ENCODE results near the gene PPIB. TPM values are rescaled to one million over a fixed set of nuclear protein-coding genes. Genes with fewer than 3 reads are reported as not detected.

Gene PPIB
- total and polyA plus RNA-seq, 4 donors: 379 to 768 (median 632) TPM

DNA sequence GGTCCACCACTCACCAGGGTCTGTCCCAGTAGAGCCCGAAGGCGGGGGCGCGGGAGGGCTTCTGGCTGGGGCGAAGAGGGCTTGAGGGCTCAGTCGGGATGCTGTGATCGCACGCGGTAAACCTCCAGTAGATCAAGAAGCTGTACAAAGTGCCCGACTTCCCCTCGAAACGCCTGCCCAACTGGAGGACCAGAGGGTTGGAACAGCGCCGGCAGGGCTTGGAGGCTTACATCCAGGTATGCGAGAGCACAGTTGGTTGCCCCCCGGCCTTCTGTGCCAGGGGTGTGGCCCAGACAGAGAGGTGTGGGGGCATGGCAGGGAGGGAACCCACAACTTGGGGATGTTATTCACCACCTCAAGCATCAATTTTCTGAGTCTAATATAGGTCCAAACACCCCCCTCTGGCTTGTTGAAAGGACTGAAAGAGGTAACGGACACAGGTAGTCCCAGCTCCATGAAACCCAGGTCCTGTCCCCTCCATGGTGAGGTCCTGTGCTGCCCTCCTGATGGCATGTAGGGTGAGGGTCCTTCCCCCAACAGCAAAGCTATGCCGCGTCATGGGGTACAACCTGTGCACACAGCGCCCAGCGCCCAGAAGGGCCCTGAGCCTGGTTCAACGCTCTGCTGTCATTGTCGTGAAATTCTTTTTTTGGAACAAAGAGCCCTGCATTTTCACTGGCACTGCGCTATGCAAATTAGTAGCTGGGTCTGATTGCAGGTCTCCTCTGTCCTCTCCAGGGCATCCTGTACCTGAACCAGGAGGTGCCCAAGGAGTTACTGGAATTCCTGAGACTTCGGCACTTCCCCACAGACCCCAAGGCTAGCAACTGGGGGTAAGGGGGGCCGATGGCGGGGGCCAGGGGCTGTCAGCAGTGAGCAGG, 10.1 kb downstream of the PPIB start:
- Histone ChIP-seq H3K9ac (ENCODE audit: low read depth in 1 of 2, low read length in 2 of 2) (no peak overlapping the region), H3K27ac (ENCODE audit: low read depth in 1 of 2, low read length in 2 of 2) (no peak overlapping the region), H3K36me3 (ENCODE audit: control insufficient read depth in 4 of 4, insufficient read depth in 3 of 4, low read depth in 1 of 4, low read length in 3 of 4) (peaks cover 4 to 31% (median 28%) of the 10 kb centered on the region in 4 donors), H3K9me3 (ENCODE audit: control insufficient read depth in 4 of 4, low read length in 3 of 4) (no peaks in the 10 kb centered on the region), H3K4me3 (ENCODE audit: low read depth in 1 of 3, low read length in 3 of 3) (peak overlapping the region in 1 of 3 donors; percentile 63), H3K27me3 (ENCODE audit: control insufficient read depth in 4 of 4, insufficient read depth in 4 of 4, low read length in 3 of 4) (no peaks in the 10 kb centered on the region), H3K4me1 (ENCODE audit: control insufficient read depth in 4 of 4, insufficient read depth in 4 of 4, low read length in 3 of 4) (peaks cover 16 to 26% (median 21%) of the 10 kb centered on the region in 4 donors)
- WGBS: 31% methylated on average over 27 of the region's 27 CpGs
- no peak for DNase-seq (ENCODE audit: low spot score)
- TF ChIP-seq FOXA2 (IDR thresholded peaks at IDR 0.05) (no peak), RAD21 (IDR thresholded peaks at IDR 0.05) (no peak), HNF4A (conservative IDR thresholded peaks at IDR 0.05) (no peak), NR2F2 (IDR thresholded peaks at IDR 0.05) (no peak), CTCF (IDR thresholded peaks at IDR 0.05; ENCODE audit: low read depth, low read length, missing input control) (peak; percentile 3)
- TF ChIP-seq, protein P1, sequence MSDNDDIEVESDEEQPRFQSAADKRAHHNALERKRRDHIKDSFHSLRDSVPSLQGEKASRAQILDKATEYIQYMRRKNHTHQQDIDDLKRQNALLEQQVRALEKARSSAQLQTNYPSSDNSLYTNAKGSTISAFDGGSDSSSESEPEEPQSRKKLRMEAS (IDR thresholded peaks at IDR 0.05): no peak

GRCh38 chr15:64151727-64152506, 10.9 kb downstream of the PPIB start, which contains the start of gene SNX22:
Gene SNX22 (plus strand): TSS chr15:64151731. CDS start chr15:64151776, 45 bp downstream.
- peak; percentile 61 for DNase-seq (ENCODE audit: low spot score)
- H3K4me1 ChIP-seq (ENCODE audit: control insufficient read depth in 4 of 4, insufficient read depth in 4 of 4, low read length in 3 of 4): peaks cover 16 to 25% (median 21%) of the 10 kb centered on the region in 4 donors
- peaks cover 4 to 23% (median 20%) of the 10 kb centered on the region in 4 donors for H3K36me3 ChIP-seq (ENCODE audit: control insufficient read depth in 4 of 4, insufficient read depth in 3 of 4, low read depth in 1 of 4, low read length in 3 of 4)
- H3K4me3 ChIP-seq (ENCODE audit: low read depth in 1 of 3, low read length in 3 of 3): peak within 1 kb of the TSS; percentile 19 to 63 (median 48)
- TF ChIP-seq EGR1 (IDR thresholded peaks at IDR 0.05; ENCODE audit: low read depth in 2 of 2) (no peak), HNF4G (IDR thresholded peaks at IDR 0.05) (no peak), TAF1 (conservative IDR thresholded peaks at IDR 0.05) (no peak), FOXA1 (IDR thresholded peaks at IDR 0.05) (no peak), HNF4A (conservative IDR thresholded peaks at IDR 0.05) (no peak), RXRA (IDR thresholded peaks at IDR 0.05) (no peak), YY1 (IDR thresholded peaks at IDR 0.05) (no peak), NR2F2 (IDR thresholded peaks at IDR 0.05) (no peak), GABPA (IDR thresholded peaks at IDR 0.05 in 1 of 2, conservative IDR thresholded peaks at IDR 0.05 in 1 of 2) (no peak), SP1 (IDR thresholded peaks at IDR 0.05) (no peak), JUND (IDR thresholded peaks at IDR 0.05) (no peak), RAD21 (IDR thresholded peaks at IDR 0.05) (no peak), ATF3 (IDR thresholded peaks at IDR 0.05) (no peak), ZBTB33 (IDR thresholded peaks at IDR 0.05) (no peak), FOXA2 (IDR thresholded peaks at IDR 0.05) (no peak), CTCF (IDR thresholded peaks at IDR 0.05; ENCODE audit: low read depth, low read length, missing input control) (no peak)
- TF ChIP-seq, protein P1 (IDR thresholded peaks at IDR 0.05): no peak
- TF ChIP-seq, protein P2, sequence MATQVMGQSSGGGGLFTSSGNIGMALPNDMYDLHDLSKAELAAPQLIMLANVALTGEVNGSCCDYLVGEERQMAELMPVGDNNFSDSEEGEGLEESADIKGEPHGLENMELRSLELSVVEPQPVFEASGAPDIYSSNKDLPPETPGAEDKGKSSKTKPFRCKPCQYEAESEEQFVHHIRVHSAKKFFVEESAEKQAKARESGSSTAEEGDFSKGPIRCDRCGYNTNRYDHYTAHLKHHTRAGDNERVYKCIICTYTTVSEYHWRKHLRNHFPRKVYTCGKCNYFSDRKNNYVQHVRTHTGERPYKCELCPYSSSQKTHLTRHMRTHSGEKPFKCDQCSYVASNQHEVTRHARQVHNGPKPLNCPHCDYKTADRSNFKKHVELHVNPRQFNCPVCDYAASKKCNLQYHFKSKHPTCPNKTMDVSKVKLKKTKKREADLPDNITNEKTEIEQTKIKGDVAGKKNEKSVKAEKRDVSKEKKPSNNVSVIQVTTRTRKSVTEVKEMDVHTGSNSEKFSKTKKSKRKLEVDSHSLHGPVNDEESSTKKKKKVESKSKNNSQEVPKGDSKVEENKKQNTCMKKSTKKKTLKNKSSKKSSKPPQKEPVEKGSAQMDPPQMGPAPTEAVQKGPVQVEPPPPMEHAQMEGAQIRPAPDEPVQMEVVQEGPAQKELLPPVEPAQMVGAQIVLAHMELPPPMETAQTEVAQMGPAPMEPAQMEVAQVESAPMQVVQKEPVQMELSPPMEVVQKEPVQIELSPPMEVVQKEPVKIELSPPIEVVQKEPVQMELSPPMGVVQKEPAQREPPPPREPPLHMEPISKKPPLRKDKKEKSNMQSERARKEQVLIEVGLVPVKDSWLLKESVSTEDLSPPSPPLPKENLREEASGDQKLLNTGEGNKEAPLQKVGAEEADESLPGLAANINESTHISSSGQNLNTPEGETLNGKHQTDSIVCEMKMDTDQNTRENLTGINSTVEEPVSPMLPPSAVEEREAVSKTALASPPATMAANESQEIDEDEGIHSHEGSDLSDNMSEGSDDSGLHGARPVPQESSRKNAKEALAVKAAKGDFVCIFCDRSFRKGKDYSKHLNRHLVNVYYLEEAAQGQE (IDR thresholded peaks at IDR 0.05): no peak
- H3K27ac ChIP-seq (ENCODE audit: low read depth in 1 of 2, low read length in 2 of 2): no peak within 1 kb of the TSS
- no peak within 1 kb of the TSS for H3K9ac ChIP-seq (ENCODE audit: low read depth in 1 of 2, low read length in 2 of 2)
- H3K9me3 ChIP-seq (ENCODE audit: control insufficient read depth in 4 of 4, low read length in 3 of 4): no peaks in the 10 kb centered on the region
- 2% methylated on average over 83 of the region's 83 CpGs for WGBS
- H3K27me3 ChIP-seq (ENCODE audit: control insufficient read depth in 4 of 4, insufficient read depth in 4 of 4, low read length in 3 of 4): no peaks in the 10 kb centered on the region
